DND-41 (cell line): ENCODE results near the gene SLC36A2.

Source experiments
- ATAC-seq: fragments of 200-7000 bp; cut with Tn5 transposase; 3 replicates; pipeline ENCODE4 v1.9.1; 2021; ENCODE audit warnings: low read depth; ENCODE audit not compliant: insufficient read depth
- DNase-seq: peaks from one replicate; pipeline ENCODE4 v3.0.0-alpha.2; 2020
- H2AFZ ChIP-seq: 2 replicates; pipeline ENCODE4 v1.6.0; 2012; ENCODE audit warnings: low read depth, low read length
- H3K27ac ChIP-seq: 2 replicates; pipeline ENCODE4 v1.5.1; 2012; ENCODE audit warnings: low read length, inconsistent platforms
- H3K27me3 ChIP-seq: fragments of 200-600 bp; sonication (generic); 2 replicates; pipeline ENCODE4 v1.6.0; 2012; ENCODE audit warnings: low read length, mild to moderate bottlenecking, inconsistent platforms; ENCODE audit not compliant: insufficient read depth, poor library complexity
- H3K36me3 ChIP-seq: 2 replicates; pipeline ENCODE4 v1.5.1; 2012; ENCODE audit warnings: low read length, inconsistent platforms; ENCODE audit not compliant: insufficient read depth
- H3K4me1 ChIP-seq: 2 replicates; pipeline ENCODE4 v1.5.1; 2012; ENCODE audit warnings: mild to moderate bottlenecking, low read length; ENCODE audit not compliant: insufficient read depth
- H3K4me2 ChIP-seq: 2 replicates; pipeline ENCODE4 v1.6.0; 2012; ENCODE audit warnings: mild to moderate bottlenecking, moderate library complexity, low read length, inconsistent platforms; ENCODE audit not compliant: insufficient read depth
- H3K4me3 ChIP-seq, 2 experiments: fragments of 200-600 bp in 1 of 2; shearing (Covaris generic) in 1 of 2; 2 replicates each; pipeline ENCODE4 v1.5.1; 2012 to 2016; ENCODE audit warnings: inconsistent platforms in 2 of 2, low read length in 2 of 2, mild to moderate bottlenecking in 2 of 2, low read depth in 1 of 2, moderate library complexity in 1 of 2
- H3K79me2 ChIP-seq: 2 replicates; pipeline ENCODE4 v1.6.0; 2012; ENCODE audit warnings: low read length, inconsistent platforms; ENCODE audit not compliant: insufficient read depth
- H3K9ac ChIP-seq: 2 replicates; pipeline ENCODE4 v1.6.0; 2012; ENCODE audit warnings: low read depth, mild to moderate bottlenecking, inconsistent platforms, low read length, moderate library complexity
- H3K9me3 ChIP-seq: 2 replicates; pipeline ENCODE4 v1.5.1; 2012; ENCODE audit warnings: low read length, moderate library complexity, mild to moderate bottlenecking, inconsistent platforms; ENCODE audit not compliant: insufficient read depth, severe bottlenecking
- H4K20me1 ChIP-seq: 2 replicates; pipeline ENCODE4 v1.6.0; 2012; ENCODE audit warnings: low read length; ENCODE audit not compliant: insufficient read depth
- CTCF ChIP-seq: IDR thresholded peaks from 2 replicates; pipeline ENCODE4 v1.5.1; 2012; ENCODE audit warnings: borderline replicate concordance, low read length, moderate library complexity, mild to moderate bottlenecking; ENCODE audit not compliant: poor library complexity, severe bottlenecking; ENCODE audit errors: extremely low read depth
- EZH2 ChIP-seq: IDR thresholded peaks from 3 replicates; pipeline ENCODE4 v1.6.1; 2012; ENCODE audit warnings: borderline replicate concordance, low read depth, mild to moderate bottlenecking, moderate library complexity, low read length, inconsistent platforms; ENCODE audit not compliant: severe bottlenecking

SLC36A2 gene

GRCh38 chr5:151286246-151286645 lies 61.1 kb downstream of the SLC36A2 start:
- ATAC-seq (no peak), DNase-seq (no peak)
- Histone ChIP-seq H3K27me3 (no peaks in the 10 kb centered on the region), H3K36me3 (no peaks in the 10 kb centered on the region), H3K4me1 (no peaks in the 10 kb centered on the region), H3K4me2 (no peak overlapping the region), H3K4me3 (no peak overlapping the region), H4K20me1 (no peaks in the 10 kb centered on the region), H3K9ac (no peak overlapping the region), H3K79me2 (no peaks in the 10 kb centered on the region), H2AFZ (no peak overlapping the region), H3K27ac (no peak overlapping the region), H3K9me3 (no peaks in the 10 kb centered on the region)
- TF ChIP-seq EZH2, result no peak
- TF ChIP-seq CTCF, result no peak

DNA sequence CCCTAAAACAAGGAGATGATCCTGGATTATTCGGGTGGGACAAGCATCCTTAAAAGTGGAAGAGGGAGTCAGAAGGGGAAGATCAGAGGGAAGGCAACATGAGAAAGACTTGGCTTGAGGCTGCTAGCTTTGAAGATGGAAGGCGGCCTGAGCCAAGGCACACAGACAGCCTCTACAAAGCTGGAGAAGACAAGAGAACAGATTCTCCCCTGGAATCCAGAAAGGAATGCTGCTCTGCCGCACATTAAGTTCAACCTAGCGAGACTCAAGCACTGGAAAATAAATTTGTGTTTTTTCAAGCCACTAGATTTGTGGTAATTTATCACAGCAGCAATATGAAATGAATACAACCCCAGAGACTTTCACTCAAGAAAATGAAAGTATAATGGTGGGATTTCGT lies 61.7 kb downstream of the SLC36A2 start:
- no peak overlapping the region for H3K4me2 ChIP-seq
- ATAC-seq (no peak), DNase-seq (no peak)
- no peaks in the 10 kb centered on the region for H3K9me3 ChIP-seq
- no peaks in the 10 kb centered on the region for H3K27me3 ChIP-seq
- TF ChIP-seq EZH2, result no peak
- no peak for TF ChIP-seq CTCF
- H4K20me1 ChIP-seq, result no peaks in the 10 kb centered on the region
- H3K9ac ChIP-seq, result no peak overlapping the region
- no peaks in the 10 kb centered on the region for H3K79me2 ChIP-seq
- H3K27ac ChIP-seq, result no peak overlapping the region
- no peaks in the 10 kb centered on the region for H3K36me3 ChIP-seq
- no peaks in the 10 kb centered on the region for H3K4me1 ChIP-seq
- H3K4me3 ChIP-seq, result no peak overlapping the region
- H2AFZ ChIP-seq, result no peak overlapping the region

DNA sequence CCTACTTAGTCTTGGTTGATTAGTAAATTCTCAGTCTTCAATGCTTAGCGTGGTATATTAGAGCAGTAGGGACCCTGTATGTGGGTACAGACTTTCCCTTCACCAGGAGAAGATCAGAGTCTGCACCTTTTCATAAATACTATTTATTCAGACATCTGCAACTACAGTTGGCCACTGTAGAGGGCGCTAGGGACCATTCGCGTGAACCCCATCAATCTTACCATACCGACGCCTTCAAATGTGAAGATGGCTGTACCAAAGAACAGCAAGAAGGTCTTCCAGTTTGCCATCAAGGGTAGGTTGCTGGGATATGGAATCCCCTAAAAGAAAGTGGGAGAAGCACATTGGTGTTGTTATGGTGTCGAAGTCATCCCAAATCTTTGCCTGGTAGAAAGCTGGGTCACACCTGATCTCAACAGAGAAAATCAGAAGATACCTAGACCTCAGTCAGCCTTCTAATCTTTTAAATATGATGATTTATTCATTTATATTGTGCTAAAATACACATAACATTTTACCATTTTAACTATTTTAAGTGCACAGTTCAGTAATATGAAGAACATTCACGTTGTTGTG lies 62.9 kb downstream of the SLC36A2 start:
- no peak overlapping the region for H2AFZ ChIP-seq
- no peaks in the 10 kb centered on the region for H3K36me3 ChIP-seq
- H3K4me3 ChIP-seq, result no peak overlapping the region
- no peak for ATAC-seq
- no peak for TF ChIP-seq EZH2
- peak; percentile 48 for TF ChIP-seq CTCF
- no peaks in the 10 kb centered on the region for H3K4me1 ChIP-seq
- H3K9ac ChIP-seq, result no peak overlapping the region
- H3K79me2 ChIP-seq, result no peaks in the 10 kb centered on the region
- no peak overlapping the region for H3K27ac ChIP-seq
- H4K20me1 ChIP-seq, result no peaks in the 10 kb centered on the region
- H3K27me3 ChIP-seq, result no peaks in the 10 kb centered on the region
- DNase-seq, result no peak
- H3K4me2 ChIP-seq, result no peak overlapping the region
- no peaks in the 10 kb centered on the region for H3K9me3 ChIP-seq
